Measurements from ENCODE around the gene ADAMTSL3.

Gene ADAMTSL3

DNA sequence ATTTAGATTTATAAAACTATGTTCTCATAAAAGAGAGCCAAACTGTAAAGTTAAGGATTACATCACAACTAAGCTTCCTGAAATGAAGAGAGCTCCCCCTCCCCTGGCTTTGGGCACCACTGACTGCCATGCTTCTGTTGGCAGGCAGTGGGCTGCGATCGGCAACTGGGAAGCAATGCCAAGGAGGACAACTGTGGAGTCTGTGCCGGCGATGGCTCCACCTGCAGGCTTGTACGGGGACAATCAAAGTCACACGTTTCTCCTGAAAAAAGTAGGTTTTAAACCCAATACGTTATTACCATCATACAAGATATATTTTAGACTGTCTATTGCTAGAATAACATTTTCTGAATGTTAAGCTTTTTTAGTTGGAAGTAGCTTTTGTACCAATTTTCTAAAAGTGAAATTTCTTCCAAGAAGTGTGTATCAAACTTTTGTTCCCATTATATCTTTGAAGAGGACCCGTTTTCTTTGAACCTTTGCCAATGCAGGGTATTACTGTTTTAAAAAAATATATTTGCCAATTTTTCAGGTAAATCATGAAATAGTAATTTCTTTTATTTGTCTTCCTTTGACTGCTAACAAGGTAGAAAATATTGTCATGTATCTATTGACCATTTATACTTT, 184.1 kb downstream of the ADAMTSL3 start:
- no peak for DNase-seq

- no peak for DNase-seq
These were observed 184.8 kb downstream of the ADAMTSL3 start for GRCh38 chr15:83838763-83839162.

GRCh38 chr15:83842281-83842680, 188.4 kb downstream of the ADAMTSL3 start:
- no peak for DNase-seq

- no peak for DNase-seq
These were observed 189.5 kb downstream of the ADAMTSL3 start for GRCh38 chr15:83843471-83843871.

- no peak for DNase-seq
These were observed 190.8 kb downstream of the ADAMTSL3 start for GRCh38 chr15:83844742-83845141.

DNA sequence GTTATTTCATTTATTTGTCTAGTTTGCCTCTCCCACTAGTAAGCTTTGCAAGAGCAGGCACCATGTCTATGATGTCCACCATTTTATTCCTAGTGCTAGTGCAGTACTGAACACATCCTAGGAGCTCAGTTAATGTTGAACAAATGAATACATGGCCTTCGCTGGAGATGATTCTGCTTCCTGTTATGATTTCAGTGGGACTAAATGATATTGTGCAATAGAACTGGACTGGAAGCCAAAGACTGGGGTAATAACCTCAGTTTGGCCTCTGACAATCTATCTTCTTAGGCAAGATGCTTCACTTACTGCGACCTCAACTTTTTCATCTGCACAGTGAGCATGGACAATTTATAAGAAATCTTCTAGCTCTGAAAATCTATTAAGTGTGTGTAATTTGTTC, 191.3 kb downstream of the ADAMTSL3 start:
- DNase-seq = no peak

DNA sequence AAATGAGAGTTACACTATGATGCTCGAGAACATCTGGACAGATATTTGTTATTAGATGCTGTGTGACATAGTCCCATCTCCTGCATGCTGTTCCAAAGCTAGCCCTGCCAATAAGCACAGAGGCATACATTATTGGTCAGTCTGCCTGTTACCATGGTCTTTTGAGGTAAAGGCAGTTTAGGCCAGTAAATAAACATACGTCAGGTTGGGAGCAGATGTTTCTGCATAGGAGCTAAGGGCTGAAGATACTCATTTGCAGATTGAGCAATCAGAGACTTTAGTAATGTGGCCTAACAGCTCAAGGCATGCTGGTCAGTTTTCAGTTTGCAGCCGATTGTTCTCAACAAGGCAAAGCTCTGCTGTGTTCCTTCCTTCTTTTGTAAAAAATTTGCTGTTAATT, 192.9 kb downstream of the ADAMTSL3 start:
- DNase-seq = no peak

DNA sequence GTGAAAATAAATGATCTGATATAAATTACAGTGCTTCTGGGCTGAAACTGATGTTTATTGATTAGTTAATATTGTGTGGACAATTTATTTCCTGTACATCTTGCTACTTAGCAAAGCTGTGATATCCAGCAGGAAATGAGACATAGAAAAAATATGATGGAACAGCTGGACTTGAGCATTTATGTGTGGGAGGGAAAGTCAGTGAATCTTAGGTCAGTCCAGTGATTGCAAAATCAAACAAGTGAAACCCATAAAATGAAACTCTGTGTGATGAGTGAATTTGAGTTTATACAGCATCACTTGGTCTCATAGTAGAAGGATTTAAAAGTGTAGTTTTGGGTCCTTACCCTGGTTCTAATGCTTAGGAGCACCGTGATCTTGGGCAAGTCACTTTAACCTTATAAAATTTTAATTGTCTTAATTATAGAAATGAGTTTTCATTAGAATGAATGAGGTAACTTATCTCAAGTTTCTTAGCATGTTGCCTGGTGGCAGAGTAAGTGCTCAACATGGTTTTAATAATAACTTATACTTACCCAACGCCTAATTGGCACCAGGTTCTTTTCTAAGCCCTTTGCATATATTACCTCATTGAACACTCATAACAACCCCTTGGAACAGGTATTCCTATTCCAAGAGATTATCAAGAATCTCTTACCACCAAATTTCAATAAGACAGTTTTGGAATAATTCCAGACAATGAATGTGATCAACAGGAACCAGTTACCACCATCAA, 194.6 kb downstream of the ADAMTSL3 start:
- DNase-seq = no peak

DNA sequence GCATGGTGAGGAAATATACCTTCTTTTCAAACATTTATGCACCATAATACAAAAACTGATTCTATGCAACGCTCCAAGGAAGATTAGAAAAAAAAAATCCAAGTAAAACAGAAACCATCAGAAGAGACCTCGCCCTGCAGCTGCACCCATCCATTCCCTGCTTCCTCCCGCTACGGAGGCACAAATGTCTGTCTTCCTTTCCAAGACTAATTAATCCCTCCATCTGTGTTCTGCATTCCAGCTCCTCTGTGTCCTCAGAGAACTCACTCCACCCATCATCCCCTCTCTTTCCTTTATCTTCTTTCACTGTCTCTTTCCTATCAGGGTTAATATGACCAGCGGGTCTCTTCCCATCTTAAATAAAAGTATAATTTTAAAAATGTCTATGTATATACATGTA, 196.1 kb downstream of the ADAMTSL3 start:
- no peak for DNase-seq

DNA sequence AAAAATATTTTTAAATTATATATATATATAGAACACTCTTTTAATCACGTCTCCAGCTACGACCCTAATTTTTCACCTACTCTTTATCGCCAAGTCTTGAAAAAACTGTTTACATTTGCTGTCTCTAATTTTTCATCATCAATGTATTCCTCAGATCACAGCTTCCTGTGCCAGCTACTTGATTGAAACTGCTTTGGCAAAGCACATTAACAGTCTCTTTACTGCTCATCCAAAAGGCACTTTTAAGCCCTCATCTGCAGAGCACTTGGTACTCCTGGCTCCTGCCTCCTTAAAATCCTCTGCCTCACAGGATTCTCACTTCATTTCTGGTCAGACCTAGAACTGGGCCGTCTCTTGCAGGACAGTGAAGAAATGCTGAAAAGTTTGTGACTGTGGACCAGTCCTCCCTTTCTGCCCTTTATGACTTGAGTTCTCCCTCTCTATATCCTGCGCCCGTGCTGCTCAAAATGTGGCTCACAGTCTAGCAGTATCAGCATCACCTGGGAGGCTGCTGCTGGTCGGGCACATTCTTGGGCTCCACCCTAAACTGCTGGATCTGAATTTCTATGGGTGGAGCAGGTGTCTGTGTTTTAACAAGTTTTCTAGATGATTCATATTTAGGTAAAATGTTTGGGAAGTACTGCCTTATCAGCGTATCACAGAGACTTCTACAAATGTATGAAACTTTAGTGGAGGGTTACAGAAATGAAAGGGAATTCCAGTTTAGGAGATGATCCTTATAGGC, 196.8 kb downstream of the ADAMTSL3 start:
- no peak for DNase-seq

DNA sequence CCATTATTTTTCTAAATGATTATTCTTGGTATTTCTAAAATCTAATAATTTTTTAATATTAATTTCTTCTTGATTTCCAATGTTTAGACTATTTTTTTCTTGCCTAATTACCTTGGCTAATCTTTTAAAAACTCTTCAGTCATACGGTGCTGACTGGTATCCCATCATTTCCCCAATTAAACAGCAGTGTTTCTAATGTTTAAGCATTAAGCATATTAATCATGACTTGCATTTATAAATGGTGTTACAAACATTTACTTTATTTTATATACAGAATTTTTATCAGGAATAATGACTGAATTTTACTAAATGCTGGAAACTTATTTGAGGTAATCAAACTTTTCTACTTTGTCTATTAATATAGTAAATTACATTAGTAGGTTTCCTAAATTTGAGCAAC, 199.3 kb downstream of the ADAMTSL3 start:
- no peak for DNase-seq

DNA sequence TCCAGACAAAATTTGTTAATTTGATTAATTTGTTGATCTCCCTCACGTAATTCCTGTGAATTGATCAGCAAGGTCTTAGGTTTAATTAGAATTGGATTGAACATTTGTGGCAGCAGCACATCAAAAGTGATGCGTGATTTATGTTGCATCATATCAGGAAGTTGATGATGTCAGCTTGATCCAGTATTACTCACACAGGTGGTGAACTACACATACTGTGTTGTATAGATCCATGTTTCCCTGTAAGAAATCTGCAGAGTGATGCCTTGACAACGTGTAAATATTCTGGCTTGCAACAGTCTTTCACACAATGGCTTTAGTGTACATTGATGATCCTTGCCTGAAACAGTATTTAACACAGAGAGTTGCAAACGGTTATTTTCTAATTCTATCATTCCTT, 200.4 kb downstream of the ADAMTSL3 start:
- no peak for DNase-seq

GRCh38 chr15:83854950-83855707, 201.2 kb downstream of the ADAMTSL3 start:
- no peak for DNase-seq

DNA sequence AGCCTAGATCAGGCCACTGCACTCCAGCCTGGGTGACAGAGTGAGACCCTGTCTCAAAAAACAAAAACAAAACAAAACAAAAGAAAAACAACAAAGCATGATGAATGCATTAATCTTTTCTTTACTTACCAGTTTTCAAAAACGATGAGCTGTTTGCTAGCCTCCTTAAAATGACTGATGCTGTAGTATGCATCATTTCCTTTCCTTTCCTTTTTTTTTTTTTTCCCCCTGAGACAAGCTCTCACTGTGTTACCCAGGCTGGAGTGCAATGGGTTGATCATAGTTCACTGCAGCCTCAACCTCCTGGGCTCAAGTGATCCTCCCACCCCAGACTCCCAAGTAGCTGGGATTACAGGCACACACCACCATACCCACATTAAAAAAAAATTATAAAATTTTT, 202.0 kb downstream of the ADAMTSL3 start:
- DNase-seq = no peak

GRCh38 chr15:83858820-83859505, 205.0 kb downstream of the ADAMTSL3 start:
- no peak for DNase-seq

DNA sequence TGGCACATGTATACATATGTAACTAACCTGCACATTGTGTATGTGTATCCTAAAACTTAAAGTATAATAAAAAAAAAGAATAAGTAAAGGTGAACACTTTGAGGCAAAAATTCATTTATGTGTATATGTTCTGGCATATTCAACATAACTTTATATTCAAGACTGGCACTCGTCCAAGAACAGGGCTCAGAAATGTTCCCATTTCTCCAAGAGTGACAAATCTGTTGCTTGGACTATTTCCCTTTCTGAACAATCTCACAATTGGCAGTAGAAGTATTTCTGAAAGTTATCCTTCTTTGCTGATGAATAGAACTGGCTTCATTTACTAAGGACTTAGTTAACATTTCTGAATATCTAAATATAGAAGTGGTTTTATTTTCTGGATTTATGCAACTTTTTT, 212.8 kb downstream of the ADAMTSL3 start:
- no peak for DNase-seq

- DNase-seq = no peak
These were observed 215.4 kb downstream of the ADAMTSL3 start for GRCh38 chr15:83869341-83869740.

GRCh38 chr15:83871808-83872559, 218.1 kb downstream of the ADAMTSL3 start:
- DNase-seq = no peak

DNA sequence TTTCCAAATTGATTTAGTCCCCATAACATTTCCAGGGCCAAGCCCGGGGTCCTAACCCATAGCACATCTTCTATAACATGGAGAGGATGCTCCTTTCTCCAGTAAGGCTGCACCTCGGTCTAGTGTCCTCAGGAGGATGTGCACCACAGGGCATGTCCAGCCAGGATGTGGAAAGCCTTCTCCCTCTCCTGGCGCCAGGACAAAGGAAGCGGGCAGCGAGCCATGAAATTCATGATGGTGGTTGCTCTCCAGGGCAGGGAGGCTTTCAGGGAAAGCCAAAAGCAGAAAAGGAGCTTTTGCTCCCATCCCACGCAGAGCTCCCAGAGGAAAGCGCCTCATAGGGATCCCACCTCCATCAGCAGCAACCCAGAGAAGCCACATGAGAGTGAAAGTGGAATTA, 220.0 kb downstream of the ADAMTSL3 start:
- DNase-seq = no peak

DNA sequence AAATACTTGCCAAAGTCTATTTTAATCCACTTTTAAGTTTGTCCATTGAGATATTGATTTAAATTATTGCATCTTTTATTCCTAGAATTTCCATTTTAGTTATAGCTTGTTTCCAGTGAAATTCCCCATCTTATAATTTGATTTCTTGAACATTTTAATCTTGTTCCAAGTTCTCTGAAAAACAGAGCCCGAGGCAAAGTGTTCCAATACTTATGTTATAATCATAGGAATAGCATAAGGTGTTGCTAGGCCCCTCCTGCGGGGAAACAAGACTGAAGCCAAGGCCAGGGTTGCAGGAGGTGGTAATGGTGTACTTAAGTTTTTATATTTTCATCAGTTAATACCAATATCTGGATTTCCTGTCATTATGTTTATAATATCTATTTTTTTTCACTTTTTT, 226.6 kb downstream of the ADAMTSL3 start:
- no peak for DNase-seq

GRCh38 chr15:83881156-83881555, 227.2 kb downstream of the ADAMTSL3 start:
- DNase-seq = no peak

DNA sequence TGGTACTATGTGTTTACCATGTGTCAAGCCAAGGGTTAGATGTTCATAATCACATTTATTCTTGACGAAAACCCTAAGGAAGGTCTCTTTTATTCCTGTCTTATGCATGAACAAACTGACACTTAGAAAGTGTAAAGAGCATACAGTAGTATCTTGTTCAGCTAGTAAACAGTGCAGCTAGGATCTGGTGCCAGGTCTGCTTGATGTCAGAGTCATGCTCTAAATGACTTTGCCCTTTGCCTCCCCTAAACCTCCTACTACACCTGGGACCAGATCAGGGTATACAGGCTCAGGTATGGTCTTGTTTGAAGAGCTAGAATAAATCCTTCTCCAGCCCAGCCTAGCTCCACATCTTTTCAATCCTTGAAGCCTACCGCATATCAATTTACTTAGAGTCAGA, 232.4 kb downstream of the ADAMTSL3 start:
- DNase-seq = no peak

All from effector CD8-positive, alpha-beta T cell (primary cell).